HCT116 (cell line): ENCODE measurements around the gene IQCK. TPM values are rescaled to one million over a fixed set of nuclear protein-coding genes. Genes with fewer than 3 reads are reported as not detected.

ENCODE experiments used
- ATAC-seq: fragments of 200-7000 bp; cut with Tn5 transposase; 2 replicates; pipeline ENCODE4 v1.9.1; 2020; ENCODE audit warnings: mild to moderate bottlenecking, moderate library complexity
- BruUV-seq: library from RNA; stranded (reverse); fragments of 400-500 nt; replicated peaks from 2 replicates; lab custom pipeline; 2021; lab: Mats Ljungman, UMichigan
- CTCF ChIA-PET: fragments of 300-600 bp; sonication (Branson Sonifier 250); formaldehyde crosslinking; loops from one replicate; lab custom pipeline; 2021; ENCODE audit warnings: antibody characterized with exemption; lab: Charles Lee
- POLR2A ChIA-PET: fragments of 300-600, 350-600 bp; sonication (Branson Sonifier 250); formaldehyde crosslinking; loops from one replicate; lab custom pipeline; 2021; ENCODE audit warnings: antibody characterized with exemption; lab: Charles Lee
- RAD21 ChIA-PET, 2 experiments: fragments of 300-600 bp; sonication (Branson Sonifier 250); formaldehyde crosslinking; loops; one replicate each; lab custom pipeline; 2023; ENCODE audit warnings: low total read pairs in 2 of 2; ENCODE audit not compliant: uncharacterized antibody in 2 of 2, unreplicated experiment in 2 of 2, low non-redundant PET in 1 of 2; lab: Charles Lee
- DNase-seq: peaks from one replicate; pipeline ENCODE4 v3.0.0-alpha.2; 2010; ENCODE audit warnings: low read depth, low spot score
- H2AFZ ChIP-seq: fragments of 200-600 bp; shearing (Covaris generic), sonication (generic); 2 replicates; pipeline ENCODE4 v1.6.1; 2017; ENCODE audit warnings: low read depth, mixed run types, mixed read lengths, antibody characterized with exemption, low read length; ENCODE audit not compliant: poor library complexity, severe bottlenecking
- H3K27ac ChIP-seq: 2 replicates; pipeline ENCODE4 v1.5.1; 2012; ENCODE audit warnings: low read depth, low read length
- H3K27me3 ChIP-seq: fragments of 200-600 bp; sonication (generic); 2 replicates; pipeline ENCODE4 v1.6.1; 2016; ENCODE audit warnings: mixed run types, low read length, mixed read lengths; ENCODE audit not compliant: insufficient read depth
- H3K36me3 ChIP-seq, 2 experiments: fragments of 200-500 bp in 1 of 2; fragments of 200-600 bp in 1 of 2; sonication (Bioruptor generic) in 1 of 2; sonication (generic) in 1 of 2; 2 replicates each; pipeline versions ENCODE4 v1.5.1 to v1.6.1; 2014 to 2016; ENCODE audit warnings: low read length in 2 of 2, inconsistent platforms in 1 of 2, mixed read lengths in 1 of 2, mixed run types in 1 of 2; ENCODE audit not compliant: insufficient read depth in 2 of 2, control insufficient read depth in 1 of 2
- H3K4me1 ChIP-seq, 2 experiments: fragments of 200-600 bp in 1 of 2; sonication (generic) in 1 of 2; 2 replicates each; pipeline versions ENCODE4 v1.5.1 to v1.6.1; 2012 to 2017; ENCODE audit warnings: low read length in 2 of 2, inconsistent platforms in 1 of 2, mild to moderate bottlenecking in 1 of 2, mixed read lengths in 1 of 2, mixed run types in 1 of 2, moderate library complexity in 1 of 2; ENCODE audit not compliant: insufficient read depth in 2 of 2, control insufficient read depth in 1 of 2
- H3K4me2 ChIP-seq: fragments of 200-600 bp; sonication (generic); 2 replicates; pipeline ENCODE4 v1.6.1; 2017; ENCODE audit warnings: mixed run types, low read length, mixed read lengths
- H3K4me3 ChIP-seq, 2 experiments: fragments of 200-600 bp in 1 of 2; sonication (generic) in 1 of 2; replicated peaks in 1 of 2; 2 replicates each; pipeline ENCODE4 v1.5.1; 2011 to 2016; ENCODE audit warnings: low read length in 2 of 2, control low read depth in 1 of 2, low read depth in 1 of 2, mild to moderate bottlenecking in 1 of 2, mixed read lengths in 1 of 2, mixed run types in 1 of 2
- H3K79me2 ChIP-seq: fragments of 200-600 bp; sonication (generic); 2 replicates; pipeline ENCODE4 v1.6.1; 2017; ENCODE audit warnings: mild to moderate bottlenecking, mixed run types, low read length, moderate library complexity, mixed read lengths; ENCODE audit not compliant: insufficient read depth
- H3K9ac ChIP-seq: fragments of 200-600 bp; sonication (generic); 2 replicates; pipeline ENCODE4 v1.6.1; 2016; ENCODE audit warnings: low read length, mixed read lengths
- H3K9me2 ChIP-seq: fragments of 200-600 bp; sonication (generic), shearing (Covaris generic); 2 replicates; pipeline ENCODE4 v1.6.1; 2017; ENCODE audit warnings: mixed run types, mild to moderate bottlenecking, moderate library complexity; ENCODE audit not compliant: insufficient read depth
- H3K9me3 ChIP-seq, 2 experiments: fragments of 200-500 bp in 1 of 2; fragments of 200-600 bp in 1 of 2; sonication (Bioruptor generic) in 1 of 2; sonication (generic) in 1 of 2; 2 replicates each; pipeline ENCODE4 v1.6.1; 2014 to 2017; ENCODE audit warnings: low read length in 2 of 2, mixed read lengths in 2 of 2, inconsistent platforms in 1 of 2, low read depth in 1 of 2, mild to moderate bottlenecking in 1 of 2, mixed run types in 1 of 2, moderate library complexity in 1 of 2; ENCODE audit not compliant: control insufficient read depth in 1 of 2, insufficient read depth in 1 of 2
- H4K20me1 ChIP-seq: fragments of 200-600 bp; sonication (generic), shearing (Covaris generic); 2 replicates; pipeline ENCODE4 v1.6.1; 2017; ENCODE audit warnings: mixed run types, mild to moderate bottlenecking, moderate library complexity; ENCODE audit not compliant: insufficient read depth
- ATF3 ChIP-seq: IDR thresholded peaks from 2 replicates; pipeline ENCODE4 v1.6.1; 2012
- CEBPB ChIP-seq: IDR thresholded peaks from 2 replicates; pipeline ENCODE4 v1.6.1; 2012; ENCODE audit warnings: low read depth
- CTCF ChIP-seq, 3 experiments: fragments of 200-600 bp in 1 of 3; sonication (generic) in 1 of 3; IDR thresholded peaks in 2 of 3; conservative IDR thresholded peaks in 1 of 3; 2 replicates each; pipeline ENCODE4 v1.5.1; 2012 to 2017; ENCODE audit warnings: low read depth in 2 of 3, low read length in 2 of 3, antibody characterized with exemption in 1 of 3, borderline replicate concordance in 1 of 3, control low read depth in 1 of 3, mild to moderate bottlenecking in 1 of 3, mixed read lengths in 1 of 3, mixed run types in 1 of 3, moderate library complexity in 1 of 3; ENCODE audit not compliant: insufficient read depth in 1 of 3
- EGR1 ChIP-seq: IDR thresholded peaks from 2 replicates; pipeline ENCODE4 v1.6.1; 2012; ENCODE audit warnings: low read depth
- ELF1 ChIP-seq: IDR thresholded peaks from 2 replicates; pipeline ENCODE4 v1.6.1; 2012; ENCODE audit warnings: low read depth, borderline replicate concordance
- EZH2 ChIP-seq: fragments of 200-600 bp; sonication (generic); IDR thresholded peaks from 2 replicates; pipeline ENCODE4 v1.6.1; 2017; ENCODE audit warnings: antibody characterized with exemption, mixed run types
- EZH2phosphoT487 ChIP-seq: fragments of 200-600 bp; IDR thresholded peaks from 2 replicates; pipeline ENCODE4 v1.6.1; 2018; ENCODE audit warnings: antibody characterized with exemption, borderline replicate concordance
- FOSL1 ChIP-seq: IDR thresholded peaks from 2 replicates; pipeline ENCODE4 v1.6.1; 2012; ENCODE audit warnings: low read depth
- JUND ChIP-seq: IDR thresholded peaks from 2 replicates; pipeline ENCODE4 v1.6.1; 2012
- MAX ChIP-seq: IDR thresholded peaks from 2 replicates; pipeline ENCODE4 v1.6.1; 2012
- POLR2A ChIP-seq: IDR thresholded peaks from 2 replicates; pipeline ENCODE4 v1.7.0; 2011; ENCODE audit warnings: borderline replicate concordance; ENCODE audit not compliant: insufficient read depth, insufficient read length; ENCODE audit errors: extremely low read depth
- POLR2AphosphoS5 ChIP-seq: IDR thresholded peaks from 2 replicates; pipeline ENCODE4 v1.6.1; 2011; ENCODE audit warnings: mild to moderate bottlenecking, low read depth, low read length, moderate library complexity
- RAD21 ChIP-seq: IDR thresholded peaks from 2 replicates; pipeline ENCODE4 v1.6.1; 2012; ENCODE audit warnings: low read depth, mild to moderate bottlenecking
- SP1 ChIP-seq: IDR thresholded peaks from 2 replicates; pipeline ENCODE4 v1.6.1; 2012; ENCODE audit warnings: low read depth
- SRF ChIP-seq: IDR thresholded peaks from 2 replicates; pipeline ENCODE4 v1.6.1; 2012; ENCODE audit warnings: low read depth
- TCF7L2 ChIP-seq: IDR thresholded peaks from 2 replicates; pipeline ENCODE4 v1.7.0; 2011; ENCODE audit warnings: borderline replicate concordance, inconsistent platforms; ENCODE audit not compliant: insufficient read depth, insufficient read length; ENCODE audit errors: extremely low read depth
- YY1 ChIP-seq: IDR thresholded peaks from 2 replicates; pipeline ENCODE4 v1.6.1; 2011; ENCODE audit warnings: low read length, low read depth, moderate library complexity, mild to moderate bottlenecking; ENCODE audit not compliant: insufficient replicate concordance; ENCODE audit errors: extremely low read depth
- ZBTB33 ChIP-seq: IDR thresholded peaks from 2 replicates; pipeline ENCODE4 v1.6.1; 2011; ENCODE audit warnings: mild to moderate bottlenecking, low read length, moderate library complexity; ENCODE audit not compliant: insufficient replicate concordance; ENCODE audit errors: extremely low read depth
- ZFX ChIP-seq: fragments of 450-650 bp; IDR thresholded peaks from 2 replicates; pipeline ENCODE4 v1.6.1; 2017
- ZNF274 ChIP-seq: fragments of 200-500 bp; sonication (Bioruptor generic); IDR thresholded peaks from 2 replicates; pipeline ENCODE4 v1.6.1; 2014; ENCODE audit warnings: mild to moderate bottlenecking, low read depth, low read length, inconsistent platforms
- intact Hi-C: fragments of 100-400 bp; cut with micrococcal nuclease; formaldehyde crosslinking; loops from 2 replicates; pipeline ENCODE4 v1.10.0; 2022
- total RNA-seq: library from RNA; stranded (reverse); gene quantifications from one replicate; pipeline ENCODE4 v1.2.1, GENCODE V29; 2021; ENCODE audit not compliant: unreplicated experiment

The IQCK gene
- total RNA-seq, 1 experiment from 2014 or later = 11.8 TPM

GRCh38 chr16:19853132-19853741 is 135.2 kb downstream of the IQCK start:
- no peaks in the 10 kb centered on the region for H3K4me1 ChIP-seq
- no peaks in the 10 kb centered on the region for H3K79me2 ChIP-seq
- CTCF ChIA-PET = no interaction called here
- RAD21 ChIA-PET = no interaction called here
- H3K9ac ChIP-seq = no peak overlapping the region
- TF ChIP-seq CEBPB = no peak
- TF ChIP-seq EZH2phosphoT487 = no peak
- no peak for TF ChIP-seq EZH2
- TF ChIP-seq ZNF274 = no peak
- no peak for TF ChIP-seq RAD21
- TF ChIP-seq SP1 = no peak
- TF ChIP-seq ZFX = no peak
- no peak for TF ChIP-seq POLR2A
- no peak for TF ChIP-seq TCF7L2
- no peak for TF ChIP-seq YY1
- TF ChIP-seq MAX = no peak
- no peak for TF ChIP-seq ATF3
- no peak for TF ChIP-seq ELF1
- TF ChIP-seq FOSL1 = no peak
- TF ChIP-seq POLR2AphosphoS5 = no peak
- no peak for TF ChIP-seq SRF
- no peak for TF ChIP-seq JUND
- TF ChIP-seq EGR1 = no peak
- TF ChIP-seq CTCF (IDR thresholded peaks at IDR 0.05 in 2 of 3, conservative IDR thresholded peaks at IDR 0.05 in 1 of 3; ENCODE audit: borderline replicate concordance in 1 of 3, insufficient read depth in 1 of 3, low read depth in 2 of 3, low read length in 2 of 3) = no peak
- TF ChIP-seq ZBTB33 = no peak
- H2AFZ ChIP-seq = no peak overlapping the region
- H3K4me3 ChIP-seq = no peak overlapping the region
- no TSS peak for BruUV-seq
- no peaks in the 10 kb centered on the region for H3K9me2 ChIP-seq
- DNase-seq = no peak
- POLR2A ChIA-PET = no interaction called here
- H3K4me2 ChIP-seq = no peak overlapping the region
- no peak overlapping the region for H3K27ac ChIP-seq
- H3K27me3 ChIP-seq = no peaks in the 10 kb centered on the region
- intact Hi-C loops = no loop called here
- H4K20me1 ChIP-seq = no peaks in the 10 kb centered on the region
- no peaks in the 10 kb centered on the region for H3K36me3 ChIP-seq
- no peak for ATAC-seq
- H3K9me3 ChIP-seq = no peaks in the 10 kb centered on the region
